BJ (cell line): Measurements from ENCODE around the gene APLN. TPM values are rescaled to one million over a fixed set of nuclear protein-coding genes. Genes with fewer than 3 reads are reported as not detected.

Experiments used
- CTCF ChIA-PET: fragments of 350-600 bp; formaldehyde crosslinking; extraction: SDS; loops from one replicate; lab custom pipeline; 2021; ENCODE audit warnings: antibody characterized with exemption, inconsistent platforms; lab: Yijun Ruan, JAX
- POLR2A ChIA-PET: fragments of 300-600 bp; sonication (Branson Sonifier 250); formaldehyde crosslinking; extraction: SDS; loops from one replicate; lab custom pipeline; 2021; ENCODE audit warnings: antibody characterized with exemption; lab: Charles Lee
- DNase-seq: peaks from one replicate; pipeline ENCODE4 v3.0.0-alpha.2; 2011; ENCODE audit warnings: low read depth
- H3K27me3 ChIP-seq: 2 replicates; pipeline ENCODE4 v1.6.0; 2011; ENCODE audit warnings: low read length; ENCODE audit not compliant: control insufficient read depth, insufficient read depth
- H3K36me3 ChIP-seq: 2 replicates; pipeline ENCODE4 v1.5.1; 2011; ENCODE audit warnings: low read length; ENCODE audit not compliant: control insufficient read depth, insufficient read depth
- H3K4me3 ChIP-seq: 2 replicates; pipeline ENCODE4 v1.5.1; 2011; ENCODE audit warnings: low read depth, mild to moderate bottlenecking, control low read depth, low read length
- CTCF ChIP-seq: IDR thresholded peaks from 2 replicates; pipeline ENCODE4 v1.5.1; 2011; ENCODE audit warnings: low read depth, mild to moderate bottlenecking, control low read depth, inconsistent platforms, low read length, moderate library complexity; ENCODE audit not compliant: insufficient read depth
- polyA plus RNA-seq: library from polyadenylated mRNA; depleted of rRNA; stranded (reverse); fragments of >200 nt; gene quantifications from 2 replicates; pipeline ENCODE4 v1.2.3, GENCODE V29; 2011

The APLN gene
- polyA plus RNA-seq, 1 experiment, result 0.11 TPM

GRCh38 chrX:129613596-129613995 lies 41.2 kb downstream of the APLN start:
- ChIA-PET POLR2A (no interaction called here), CTCF (interaction anchor here (1.0 kb wide), 1 partner anchor 112 kb away, joined by 3 read pairs; no protein-coding TSS in a partner anchor)
- Histone ChIP-seq H3K4me3 (no peak overlapping the region), H3K36me3 (no peaks in the 10 kb centered on the region), H3K27me3 (peaks cover 2% of the 10 kb centered on the region; the same call in 1 of the 2 replicates)
- no peak for DNase-seq
- TF ChIP-seq CTCF, result no peak

- CTCF ChIA-PET, result no interaction called here
- POLR2A ChIA-PET, result no interaction called here
- H3K36me3 ChIP-seq, result no peaks in the 10 kb centered on the region
- no peak for DNase-seq
- H3K4me3 ChIP-seq, result no peak overlapping the region
- H3K27me3 ChIP-seq, result 0 out of 2 replicates have a peak, but pooled peaks cover 2% of the 10 kb centered on the region
- no peak for TF ChIP-seq CTCF
These were observed 42.4 kb downstream of the APLN start for GRCh38 chrX:129612396-129612795.

GRCh38 chrX:129609395-129609794 lies 45.4 kb downstream of the APLN start:
- H3K4me3 ChIP-seq, result no peak overlapping the region
- POLR2A ChIA-PET, result no interaction called here

GRCh38 chrX:129608496-129608895 lies 46.3 kb downstream of the APLN start:
- POLR2A ChIA-PET, result no interaction called here
- no peak for DNase-seq
- Histone ChIP-seq H3K27me3 (0 out of 2 replicates have a peak, but pooled peaks cover 2% of the 10 kb centered on the region), H3K36me3 (no peaks in the 10 kb centered on the region), H3K4me3 (no peak overlapping the region)
- no peak for TF ChIP-seq CTCF
- CTCF ChIA-PET, result interaction anchor here (0.9 to 3.9 kb wide), 2 partner anchors 117 to 452 kb away, joined by 4 to 29 read pairs; no protein-coding TSS in a partner anchor

More at GRCh38 chrX:129609395-129609794, 45.4 kb downstream of the APLN start:
- Histone ChIP-seq H3K36me3 (no peaks in the 10 kb centered on the region), H3K27me3 (0 out of 2 replicates have a peak, but pooled peaks cover 2% of the 10 kb centered on the region)
- CTCF ChIA-PET, result interaction anchor here (0.5 to 3.9 kb wide), 2 partner anchors 10 to 116 kb away, joined by 3 to 29 read pairs; no protein-coding TSS in a partner anchor
- no peak for TF ChIP-seq CTCF
- DNase-seq, result no peak

GRCh38 chrX:129606918-129607317 lies 47.8 kb downstream of the APLN start:
- DNase-seq, result no peak
- ChIA-PET CTCF (interaction anchor here (1.0 to 1.9 kb wide), 2 partner anchors 29 to 120 kb away, joined by 3 to 12 read pairs; no protein-coding TSS in a partner anchor), POLR2A (no interaction called here)
- Histone ChIP-seq H3K36me3 (no peaks in the 10 kb centered on the region), H3K4me3 (no peak overlapping the region), H3K27me3 (0 out of 2 replicates have a peak, but pooled peaks cover 2% of the 10 kb centered on the region)
- peak; percentile 60 for TF ChIP-seq CTCF
